AG08396 (cell line): ENCODE data around the gene OR10A3.

Source experiments
- DNase-seq: peaks from one replicate; pipeline ENCODE4 v3.0.0; 2012; ENCODE audit warnings: low spot score, mixed read lengths

The OR10A3 gene

GRCh38 chr11:7936615-7937014 lies 4.9 kb downstream of the OR10A3 start:
- DNase-seq: no peak

DNA sequence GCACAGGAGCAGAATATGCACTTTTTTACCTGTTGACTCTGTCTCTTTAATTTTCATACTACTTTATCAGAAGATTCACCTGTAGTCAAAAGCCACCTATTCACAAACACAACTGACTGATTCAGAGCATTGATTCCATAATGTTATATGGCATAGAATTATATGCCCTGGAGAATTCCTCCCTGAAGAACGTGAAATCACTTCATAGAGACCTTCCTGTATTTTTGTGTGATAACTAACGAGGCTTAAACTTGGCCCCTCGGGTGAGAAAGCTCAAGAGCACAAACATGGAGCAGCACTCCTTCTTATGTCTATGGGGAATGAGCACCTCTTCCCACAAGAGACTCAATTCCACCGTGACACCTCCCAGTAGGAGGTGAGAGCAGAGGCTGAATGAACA lies 10.3 kb downstream of the OR10A3 start, which contains the start of gene OR10A6:
TSS of gene OR10A6 (minus strand) at position 101 of the 400 bp plus-strand sequence. CDS start 2,606 bp downstream, outside the sequence.
- no peak for DNase-seq

DNA sequence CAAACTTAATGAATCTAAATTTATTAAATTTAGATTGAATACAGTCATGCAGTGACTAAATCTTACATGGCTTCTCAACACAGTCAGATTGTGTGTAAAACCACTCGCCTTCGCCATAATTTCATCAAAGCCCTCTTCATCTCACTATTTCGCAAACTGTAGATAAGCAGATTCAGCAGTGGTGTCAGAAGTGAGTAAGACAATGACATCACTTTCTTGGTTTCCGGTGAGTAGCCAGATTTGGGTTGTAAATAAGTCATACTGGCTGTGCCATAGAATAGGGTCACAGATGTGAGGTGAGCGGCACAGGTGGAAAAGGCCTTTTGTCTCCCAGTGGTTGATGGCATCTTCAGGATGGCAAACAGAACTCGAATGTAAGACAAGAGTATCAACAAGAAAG lies 13.9 kb downstream of the OR10A3 start:
- no peak for DNase-seq

DNA sequence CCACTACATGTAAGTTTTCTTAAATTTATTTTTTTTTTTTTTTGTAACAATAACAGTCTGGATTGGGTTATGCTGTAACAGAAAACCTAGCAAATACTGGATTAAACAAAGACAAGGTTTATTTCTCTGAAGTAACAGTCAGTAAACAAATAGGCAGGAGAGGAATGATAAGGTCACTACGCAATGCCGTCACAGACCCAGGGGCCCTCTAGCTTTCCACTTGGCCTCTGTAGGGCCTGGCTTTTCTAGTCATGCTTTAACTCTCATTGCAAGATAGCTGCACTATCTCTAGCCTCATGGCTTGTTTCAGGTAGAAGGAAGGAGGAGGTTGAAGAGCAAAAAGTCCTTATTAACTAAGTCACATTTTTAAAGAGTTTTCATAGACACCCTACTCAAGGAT lies 17.0 kb downstream of the OR10A3 start:
- peak; percentile 32 for DNase-seq

DNA sequence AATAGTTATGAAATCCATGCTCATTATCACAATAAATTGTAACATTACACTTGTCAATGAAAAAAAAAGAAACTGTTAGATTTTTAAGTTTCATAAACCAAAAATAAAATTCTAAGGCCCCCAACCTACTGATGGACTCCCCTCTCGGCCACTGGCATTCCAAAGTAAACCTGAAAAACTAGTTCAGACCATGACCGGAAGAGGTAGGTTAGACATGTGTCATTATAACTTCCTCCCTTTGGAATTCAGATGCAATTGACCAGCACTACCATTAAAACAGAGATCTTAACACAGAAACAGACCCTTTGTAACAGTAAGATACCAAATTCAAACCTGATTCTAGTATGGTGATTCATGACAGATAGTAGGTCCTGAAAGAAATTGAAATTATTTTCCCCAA lies 23.4 kb downstream of the OR10A3 start:
- no peak for DNase-seq

DNA sequence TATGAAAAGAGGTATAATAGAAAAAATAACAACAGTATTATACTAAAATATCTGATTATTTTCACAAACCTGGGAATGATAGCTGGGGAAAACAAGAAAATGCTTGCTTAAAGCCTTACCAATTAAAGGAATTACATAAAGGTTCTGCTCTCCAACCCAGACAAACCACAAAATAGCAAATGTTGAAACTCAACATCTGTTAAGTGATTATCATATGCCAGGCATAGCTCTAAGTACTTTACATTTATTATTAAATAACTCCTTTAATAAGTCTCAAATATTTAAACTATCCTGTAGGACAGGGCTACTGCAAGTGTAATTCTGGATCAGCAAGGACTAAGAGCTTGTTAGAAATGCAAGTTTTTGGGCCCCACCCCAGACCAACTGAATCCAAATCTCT lies 30.5 kb downstream of the OR10A3 start:
- no peak for DNase-seq

DNA sequence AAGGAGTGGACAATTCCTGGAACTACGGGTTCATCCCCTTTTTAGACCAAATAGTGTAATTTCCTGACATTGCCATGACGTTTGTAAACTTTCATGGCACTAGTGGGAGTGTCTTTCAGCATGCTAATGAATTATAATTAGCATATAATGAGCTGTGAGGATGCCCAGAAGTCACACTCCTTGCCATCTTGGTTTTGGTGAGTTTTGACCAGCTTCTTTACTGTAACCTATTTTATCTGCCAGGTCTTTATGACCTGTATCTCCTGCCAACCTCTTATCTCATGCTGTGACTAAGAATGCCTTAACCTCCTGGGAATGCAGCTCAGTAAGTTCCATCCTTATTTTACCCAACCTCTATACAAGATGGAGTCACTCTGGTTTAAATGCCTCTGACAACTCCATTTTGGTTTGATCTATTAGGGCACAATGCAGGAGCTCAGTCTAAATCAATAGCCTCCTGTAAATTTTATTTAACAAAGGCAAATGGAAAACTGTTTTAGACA lies 31.2 kb downstream of the OR10A3 start:
- no peak for DNase-seq

- DNase-seq: no peak
Observed at GRCh38 chr11:7909585-7910285, 31.8 kb downstream of the OR10A3 start.

DNA sequence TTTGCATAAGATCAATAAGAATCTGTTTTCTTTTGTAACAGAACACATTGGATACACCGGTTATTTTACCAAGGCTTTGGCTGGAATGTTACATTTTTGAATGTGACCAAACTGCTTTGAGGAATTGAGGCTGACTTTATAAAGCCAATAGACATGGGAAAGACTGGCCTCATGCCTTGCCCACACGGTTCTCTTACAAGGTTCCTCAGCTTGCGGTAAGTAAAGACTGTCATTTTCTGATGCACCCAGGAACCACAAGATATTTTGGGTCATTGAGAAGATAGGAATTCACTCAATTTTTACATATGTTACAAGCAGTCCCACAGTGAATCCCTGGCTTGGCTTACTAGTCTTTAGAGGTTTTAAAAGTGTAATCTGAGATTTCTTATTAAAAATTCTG lies 34.4 kb downstream of the OR10A3 start:
- DNase-seq: no peak

GRCh38 chr11:7906481-7906880 lies 35.0 kb downstream of the OR10A3 start:
- DNase-seq: no peak

DNA sequence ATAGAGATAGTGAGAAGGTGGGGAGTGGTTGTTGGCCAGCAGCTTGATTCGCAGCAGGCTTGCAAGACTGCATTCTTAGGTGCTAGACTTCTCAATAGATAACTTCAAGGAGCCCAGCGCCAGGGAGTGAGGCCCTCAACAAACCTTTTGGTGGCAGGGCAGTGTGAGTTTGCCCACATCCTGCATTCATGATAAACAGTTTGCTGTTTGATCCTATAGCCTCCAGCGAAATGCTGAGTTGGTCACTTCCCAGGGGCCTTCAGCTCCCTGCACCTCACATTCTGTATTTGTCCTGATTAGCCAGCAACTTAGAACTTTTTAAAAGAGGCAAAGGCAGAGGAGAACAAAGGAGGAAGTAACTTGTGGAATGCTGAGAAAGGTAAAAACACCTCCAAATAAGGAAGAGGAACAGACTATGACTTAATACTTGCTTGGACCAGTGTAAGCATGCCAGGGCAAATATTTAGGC lies 35.5 kb downstream of the OR10A3 start:
- no peak for DNase-seq

GRCh38 chr11:7905549-7905948 lies 36.0 kb downstream of the OR10A3 start:
- DNase-seq: no peak

GRCh38 chr11:7904917-7905316 lies 36.6 kb downstream of the OR10A3 start:
- peak; percentile 22 for DNase-seq

DNA sequence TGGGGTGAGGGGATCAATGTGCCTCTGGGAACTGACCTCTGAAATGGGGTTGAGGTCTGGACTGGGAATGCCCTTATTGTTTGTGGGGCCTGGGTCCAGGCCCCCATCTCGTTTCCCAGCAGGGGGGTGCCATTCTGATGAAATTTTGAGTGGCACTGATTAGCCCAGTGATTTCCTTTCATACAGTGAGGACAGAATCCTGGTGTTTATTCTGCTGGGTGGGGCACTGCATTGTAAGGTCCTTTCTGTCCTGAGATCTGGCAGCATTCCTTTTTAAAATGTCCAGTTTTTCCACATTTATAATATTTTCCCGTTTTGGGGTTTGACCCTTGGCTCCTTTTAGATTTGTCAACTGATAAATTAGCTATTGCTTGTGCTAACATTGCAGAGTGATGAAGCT lies 37.6 kb downstream of the OR10A3 start:
- no peak for DNase-seq

DNA sequence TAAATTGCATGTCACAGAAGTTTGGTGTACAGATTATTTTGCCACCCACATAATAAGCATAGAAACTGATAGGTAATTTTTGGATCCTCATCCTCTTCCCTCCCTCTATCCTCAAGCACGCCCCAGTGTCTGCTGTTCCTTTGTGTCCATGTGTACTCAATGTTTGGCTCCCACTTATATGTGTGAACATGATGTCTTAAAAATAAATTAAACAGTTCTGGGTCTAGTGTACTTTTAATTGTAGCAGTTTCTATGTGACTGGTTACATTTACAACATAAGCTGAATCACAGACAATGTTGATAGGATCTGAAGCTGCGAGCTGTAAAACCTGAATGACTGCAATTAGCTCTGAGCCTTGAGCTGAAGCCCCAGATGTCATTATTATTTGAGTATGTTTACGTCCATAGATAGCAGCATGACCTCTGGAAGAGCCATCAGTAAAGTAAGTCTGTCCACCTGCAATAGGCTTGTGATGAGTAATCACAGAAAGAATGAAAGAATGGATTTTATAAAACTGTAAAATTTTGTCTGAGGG lies 40.1 kb downstream of the OR10A3 start:
- no peak for DNase-seq

DNA sequence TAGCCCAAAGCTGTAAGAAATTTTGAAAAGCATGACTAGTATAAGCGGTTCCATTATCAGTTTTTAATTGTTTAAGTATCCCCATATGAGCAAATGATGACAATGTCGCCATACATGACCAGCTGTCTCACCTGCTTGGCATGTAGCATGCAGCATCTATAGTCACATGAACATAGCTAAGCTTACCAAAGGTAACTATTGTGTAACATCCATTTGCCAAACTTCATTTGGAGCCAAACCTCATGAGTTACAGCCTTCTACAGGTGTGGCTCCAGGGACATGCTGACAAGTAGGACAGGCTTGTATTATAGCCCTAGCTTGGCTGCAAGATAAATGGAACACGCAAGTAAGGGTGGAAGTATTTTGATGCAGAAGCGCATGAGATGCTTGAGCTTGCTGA lies 40.8 kb downstream of the OR10A3 start:
- DNase-seq: no peak

DNA sequence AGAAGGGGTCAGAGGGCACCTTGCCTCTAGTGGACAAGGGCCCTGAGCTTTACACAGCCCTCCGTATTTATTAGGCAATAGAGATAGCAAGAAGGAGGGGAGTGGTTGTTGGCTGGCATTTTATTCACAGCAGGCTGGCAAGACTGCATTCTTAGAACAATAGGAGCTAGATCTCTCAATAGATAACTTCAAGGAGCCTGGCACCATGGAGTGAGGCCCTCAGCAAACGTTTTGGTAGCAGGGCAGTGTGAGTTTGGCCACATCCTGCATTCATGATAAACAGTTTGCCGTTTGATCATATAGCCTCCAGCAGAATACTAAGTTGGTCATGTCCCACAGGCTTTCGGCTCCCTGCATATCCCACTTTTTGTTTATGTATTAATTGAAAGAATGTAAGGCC lies 42.1 kb downstream of the OR10A3 start:
- DNase-seq: no peak

- DNase-seq: no peak
Observed at GRCh38 chr11:7898666-7899283, 42.7 kb downstream of the OR10A3 start.

DNA sequence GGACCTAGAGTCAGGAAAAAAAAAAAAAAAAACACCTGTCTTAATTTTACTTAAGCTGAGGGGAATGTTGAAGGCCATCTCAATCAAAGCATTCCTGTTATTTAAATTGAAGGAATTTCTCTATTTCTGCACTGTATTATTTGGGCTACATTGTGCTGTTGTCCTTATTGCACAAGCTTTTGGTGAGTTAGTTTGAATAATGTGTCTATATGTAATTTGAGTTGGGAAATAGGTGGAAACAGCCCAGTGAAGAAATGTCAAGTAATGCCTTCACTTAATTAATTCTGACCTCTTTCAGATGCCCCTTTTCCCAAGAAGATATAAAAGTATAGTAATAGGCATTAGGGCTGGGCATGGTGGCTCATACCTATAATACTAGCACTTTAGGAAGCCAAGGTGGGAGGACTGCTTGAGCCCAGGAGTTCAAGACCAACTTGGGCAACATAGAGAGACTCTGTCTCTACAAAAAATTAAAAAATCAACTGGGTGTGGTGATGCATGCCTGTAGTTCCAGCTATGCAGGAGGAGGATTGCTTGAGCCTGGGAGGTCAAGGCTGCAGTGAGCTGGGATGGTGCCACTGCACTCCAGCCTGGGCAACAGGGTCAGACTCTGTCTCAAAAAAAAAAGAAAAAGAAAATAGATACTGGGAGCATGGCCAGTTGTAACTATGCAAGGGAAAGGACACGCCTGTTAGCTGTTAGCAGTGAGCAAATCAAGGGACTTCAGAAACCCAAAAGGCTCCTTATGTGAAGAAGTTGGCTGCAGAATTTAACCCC lies 45.3 kb downstream of the OR10A3 start:
- DNase-seq: no peak

- DNase-seq: no peak
Observed at GRCh38 chr11:7894251-7894650, 47.3 kb downstream of the OR10A3 start.

- DNase-seq: no peak
Observed at GRCh38 chr11:7893796-7894195, 47.7 kb downstream of the OR10A3 start.

GRCh38 chr11:7892840-7893254 lies 48.7 kb downstream of the OR10A3 start:
- peak; percentile 53 for DNase-seq
